ENCODE results near the gene WASF3. TPM values are rescaled to one million over a fixed set of nuclear protein-coding genes. Genes with fewer than 3 reads are reported as not detected.

WASF3 gene
- total RNA-seq, 4 donors from 2014 or later: 5.7 to 11.4 (median 7.2) TPM

DNA sequence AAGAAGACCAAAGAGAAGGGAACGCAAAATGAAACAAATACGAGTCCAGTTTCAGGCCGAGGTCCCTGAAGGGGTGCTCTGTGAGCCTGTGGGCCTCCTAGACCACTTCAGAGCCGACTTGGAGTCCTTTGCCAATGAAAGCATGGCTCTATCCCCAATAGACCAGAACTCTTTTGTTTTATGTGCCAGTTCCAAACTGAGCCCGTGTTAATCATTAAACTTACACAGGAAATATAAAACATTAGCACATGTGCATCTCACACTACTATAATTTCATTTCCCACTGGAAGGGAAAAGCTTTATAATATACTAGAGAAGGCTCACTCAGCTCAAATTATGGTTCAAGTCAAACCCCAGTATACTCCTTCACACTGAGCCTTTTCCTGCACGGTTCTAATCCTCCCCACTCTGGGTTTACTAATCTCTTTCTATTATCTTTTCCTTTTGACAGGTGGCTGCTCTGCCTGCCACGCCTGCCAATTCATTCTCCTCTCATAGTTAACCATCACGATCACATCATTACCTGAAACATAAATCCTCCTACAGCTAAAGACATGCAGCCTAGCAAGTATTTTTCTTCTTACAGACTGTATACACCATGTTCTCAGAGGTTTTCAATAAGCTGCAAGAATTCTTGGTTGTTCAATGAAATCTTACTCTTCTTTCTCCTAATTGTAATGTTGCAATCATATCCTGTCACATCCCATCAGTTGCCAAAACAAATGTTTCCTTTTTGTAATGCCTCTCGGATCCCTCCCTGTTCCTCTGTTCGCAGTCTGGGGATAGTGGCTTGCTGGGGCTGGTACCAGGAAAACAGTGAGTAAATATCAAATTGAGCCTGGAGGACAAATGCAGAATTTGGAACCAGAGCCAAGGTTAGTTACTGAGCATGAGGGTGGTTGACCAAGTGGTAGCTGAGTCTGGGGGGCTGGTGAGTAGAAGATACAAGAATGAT is 18.8 kb upstream of the WASF3 start:
- Histone ChIP-seq H3K27ac (no peak overlapping the region), H3K4me3 (no peak overlapping the region), H3K36me3 (no peaks in the 10 kb centered on the region), H3K9me3 (no peaks in the 10 kb centered on the region), H3K27me3 (no peaks in the 10 kb centered on the region), H3K4me1 (peaks cover 6% of the 10 kb centered on the region)
- DNase-seq (ENCODE audit: low spot score in 2 of 2): no peak
- 34% methylated on average over 10 of the region's 10 CpGs for WGBS
- TF ChIP-seq EP300 (IDR thresholded peaks at IDR 0.05) (no peak), POLR2A (IDR thresholded peaks at IDR 0.05) (no peak), POLR2AphosphoS5 (IDR thresholded peaks at IDR 0.05) (no peak)
- TF ChIP-seq, protein P1, sequence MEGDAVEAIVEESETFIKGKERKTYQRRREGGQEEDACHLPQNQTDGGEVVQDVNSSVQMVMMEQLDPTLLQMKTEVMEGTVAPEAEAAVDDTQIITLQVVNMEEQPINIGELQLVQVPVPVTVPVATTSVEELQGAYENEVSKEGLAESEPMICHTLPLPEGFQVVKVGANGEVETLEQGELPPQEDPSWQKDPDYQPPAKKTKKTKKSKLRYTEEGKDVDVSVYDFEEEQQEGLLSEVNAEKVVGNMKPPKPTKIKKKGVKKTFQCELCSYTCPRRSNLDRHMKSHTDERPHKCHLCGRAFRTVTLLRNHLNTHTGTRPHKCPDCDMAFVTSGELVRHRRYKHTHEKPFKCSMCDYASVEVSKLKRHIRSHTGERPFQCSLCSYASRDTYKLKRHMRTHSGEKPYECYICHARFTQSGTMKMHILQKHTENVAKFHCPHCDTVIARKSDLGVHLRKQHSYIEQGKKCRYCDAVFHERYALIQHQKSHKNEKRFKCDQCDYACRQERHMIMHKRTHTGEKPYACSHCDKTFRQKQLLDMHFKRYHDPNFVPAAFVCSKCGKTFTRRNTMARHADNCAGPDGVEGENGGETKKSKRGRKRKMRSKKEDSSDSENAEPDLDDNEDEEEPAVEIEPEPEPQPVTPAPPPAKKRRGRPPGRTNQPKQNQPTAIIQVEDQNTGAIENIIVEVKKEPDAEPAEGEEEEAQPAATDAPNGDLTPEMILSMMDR (IDR thresholded peaks at IDR 0.05): no peak

DNA sequence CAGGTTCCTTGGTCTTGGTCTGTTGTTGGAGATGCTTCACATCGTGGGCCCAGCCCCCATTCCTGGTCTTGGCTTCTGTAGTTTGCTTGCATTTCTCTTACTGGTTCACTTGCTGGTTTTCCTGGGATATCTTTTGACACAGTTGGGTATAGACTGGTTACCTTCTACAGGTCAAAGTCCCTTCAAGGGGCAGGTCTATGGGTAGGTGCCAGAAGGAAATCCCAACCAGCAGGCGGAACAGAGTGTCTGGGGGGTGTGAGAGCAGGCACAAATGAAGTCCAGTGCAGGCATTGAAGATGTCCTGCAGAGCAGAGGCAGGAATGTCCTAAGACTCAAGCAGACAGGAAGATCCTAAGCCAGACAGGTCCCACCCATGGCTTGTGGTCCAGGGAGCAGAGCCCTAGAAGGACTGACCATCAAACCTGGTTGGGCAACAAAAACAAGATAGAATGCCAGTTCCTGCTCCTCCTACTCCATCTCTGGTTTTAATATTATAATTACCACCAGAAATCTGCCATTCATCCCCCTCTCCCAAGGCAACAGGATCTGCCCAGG is 17.7 kb upstream of the WASF3 start:
- DNase-seq (ENCODE audit: low spot score in 2 of 2): no peak

DNA sequence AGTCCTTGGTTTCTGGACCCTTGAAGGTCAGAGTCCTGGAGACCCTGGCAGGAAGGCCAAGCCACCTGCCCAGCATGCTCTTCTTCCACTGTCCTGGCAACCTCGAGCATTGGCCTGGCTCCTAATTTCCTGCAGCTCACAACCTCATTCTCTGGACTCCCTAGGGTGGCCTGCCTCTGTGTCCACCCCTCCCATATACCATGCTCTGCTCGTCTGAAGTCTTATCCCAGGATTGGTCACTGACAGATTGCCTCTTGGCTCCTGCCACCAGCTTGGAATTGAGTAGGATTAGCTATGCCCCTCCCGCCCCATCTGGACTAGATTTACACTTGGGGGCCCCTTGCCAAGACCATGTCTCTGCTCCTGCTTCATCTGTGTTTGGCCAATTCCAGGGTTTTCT is 17.1 kb upstream of the WASF3 start:
- Histone ChIP-seq H3K27ac (no peak overlapping the region), H3K4me3 (no peak overlapping the region), H3K4me1 (peaks cover 6% of the 10 kb centered on the region), H3K9me3 (no peaks in the 10 kb centered on the region), H3K27me3 (no peaks in the 10 kb centered on the region), H3K36me3 (no peaks in the 10 kb centered on the region)
- 28% methylated on average over 3 of the region's 3 CpGs for whole genome bisulfite sequencing
- no peak for DNase-seq (ENCODE audit: low spot score in 2 of 2)
- TF ChIP-seq POLR2AphosphoS5 (IDR thresholded peaks at IDR 0.05) (no peak), EP300 (IDR thresholded peaks at IDR 0.05) (no peak), POLR2A (IDR thresholded peaks at IDR 0.05) (no peak)
- TF ChIP-seq, protein P1 (IDR thresholded peaks at IDR 0.05): no peak

More for the DNA sequence above, 17.7 kb upstream of the WASF3 start:
- Histone ChIP-seq H3K4me3 (no peak overlapping the region), H3K36me3 (no peaks in the 10 kb centered on the region), H3K27ac (no peak overlapping the region), H3K27me3 (no peaks in the 10 kb centered on the region), H3K9me3 (no peaks in the 10 kb centered on the region), H3K4me1 (peaks cover 6% of the 10 kb centered on the region)
- no peak for TF ChIP-seq EP300 (IDR thresholded peaks at IDR 0.05)
- TF ChIP-seq POLR2AphosphoS5 (IDR thresholded peaks at IDR 0.05): no peak
- TF ChIP-seq POLR2A (IDR thresholded peaks at IDR 0.05): no peak
- TF ChIP-seq, protein P1 (IDR thresholded peaks at IDR 0.05): no peak
- WGBS: 82% methylated on average over 2 of the region's 2 CpGs

DNA sequence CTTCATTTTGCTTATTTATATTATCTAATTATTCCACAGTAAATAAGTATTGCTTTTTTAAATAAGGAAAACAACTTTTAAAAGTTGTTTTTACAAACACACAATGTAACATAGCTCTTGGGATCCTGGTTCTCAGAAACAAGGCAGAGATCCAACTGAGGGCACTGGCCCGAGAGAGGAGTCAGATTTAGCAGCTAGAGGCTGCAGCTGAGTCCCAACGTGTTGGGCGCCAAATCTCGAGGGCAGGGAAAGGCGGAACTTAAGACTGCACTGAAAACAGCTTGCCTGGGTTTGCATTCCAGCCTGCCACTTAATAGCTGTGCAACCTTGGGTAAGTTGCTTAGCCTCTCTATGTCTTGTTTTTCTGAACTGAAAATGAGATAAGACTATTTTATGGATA is 16.4 kb upstream of the WASF3 start:
- H3K36me3 ChIP-seq: no peaks in the 10 kb centered on the region
- DNase-seq (ENCODE audit: low spot score in 2 of 2): no peak
- no peak overlapping the region for H3K4me3 ChIP-seq
- no peaks in the 10 kb centered on the region for H3K27me3 ChIP-seq
- H3K27ac ChIP-seq: no peak overlapping the region
- WGBS: 58% methylated on average over 5 of the region's 5 CpGs
- TF ChIP-seq POLR2A (IDR thresholded peaks at IDR 0.05) (no peak), POLR2AphosphoS5 (IDR thresholded peaks at IDR 0.05) (no peak), EP300 (IDR thresholded peaks at IDR 0.05) (no peak)
- TF ChIP-seq, protein P1 (IDR thresholded peaks at IDR 0.05): no peak
- H3K9me3 ChIP-seq: no peaks in the 10 kb centered on the region
- peaks cover 6% of the 10 kb centered on the region for H3K4me1 ChIP-seq
